HFFc6 (cell line): Measurements from ENCODE around the gene MAB21L1. TPM values are rescaled to one million over a fixed set of nuclear protein-coding genes. Genes with fewer than 3 reads are reported as not detected.

Experiments used
- DNase-seq: peaks from one replicate; pipeline ENCODE4 v3.0.0-alpha.2; 2018
- H3K27ac Mint-ChIP-seq: 2 replicates; pipeline ENCODE4 v1.8.0; 2020; ENCODE audit warnings: mild to moderate bottlenecking, mixed read lengths
- H3K27me3 Mint-ChIP-seq: 2 replicates; pipeline ENCODE4 v1.8.0; 2021; ENCODE audit warnings: mild to moderate bottlenecking, moderate library complexity, mixed read lengths; ENCODE audit not compliant: insufficient read depth
- H3K36me3 Mint-ChIP-seq: 2 replicates; pipeline ENCODE4 v1.8.0; 2021; ENCODE audit warnings: low read depth, mixed read lengths
- H3K4me1 Mint-ChIP-seq: 2 replicates; pipeline ENCODE4 v1.8.0; 2020; ENCODE audit warnings: low read depth, mixed read lengths
- H3K4me3 Mint-ChIP-seq: 2 replicates; pipeline ENCODE4 v1.8.0; 2020; ENCODE audit warnings: mild to moderate bottlenecking, moderate library complexity, mixed read lengths
- H3K9me3 Mint-ChIP-seq: 2 replicates; pipeline ENCODE4 v1.8.0; 2020; ENCODE audit warnings: mild to moderate bottlenecking, mixed read lengths
- CTCF ChIP-seq: fragments of 200-600 bp; sonication (generic); IDR thresholded peaks from 2 replicates; pipeline ENCODE4 v1.5.0; 2021; ENCODE audit warnings: antibody characterized with exemption, mild to moderate bottlenecking
- total RNA-seq, 6 experiments: library from RNA; stranded (reverse); fragmentation: NEBNext Ultra II Directional; extraction: Animal tissue kit (Norgen Biotek cat#: 25700); gene quantifications; 2 replicates in 1 of 6; 3 replicates in 5 of 6; pipeline ENCODE4 v1.2.3, GENCODE V29; 2021

Gene MAB21L1
- total RNA-seq, 6 experiments from 2014 or later, result 40.1 to 49.0 (median 44.8) TPM

- peaks cover 16% of the 10 kb centered on the region for H3K4me1 Mint-ChIP-seq
- no peak overlapping the region for H3K27ac Mint-ChIP-seq
- DNase-seq, result no peak
- TF ChIP-seq CTCF, result no peak
- H3K9me3 Mint-ChIP-seq, result no peaks in the 10 kb centered on the region
- H3K4me3 Mint-ChIP-seq, result no peak overlapping the region
- no peaks in the 10 kb centered on the region for H3K36me3 Mint-ChIP-seq
- no peaks in the 10 kb centered on the region for H3K27me3 Mint-ChIP-seq
These were observed 19.2 kb downstream of the MAB21L1 start for GRCh38 chr13:35457258-35457657.

- DNase-seq, result no peak
- no peaks in the 10 kb centered on the region for H3K27me3 Mint-ChIP-seq
- no peaks in the 10 kb centered on the region for H3K36me3 Mint-ChIP-seq
- peaks cover 10% of the 10 kb centered on the region for H3K4me1 Mint-ChIP-seq
- H3K27ac Mint-ChIP-seq, result no peak overlapping the region
- no peak for TF ChIP-seq CTCF
- H3K4me3 Mint-ChIP-seq, result no peak overlapping the region
- H3K9me3 Mint-ChIP-seq, result no peaks in the 10 kb centered on the region
These were observed 21.5 kb downstream of the MAB21L1 start for GRCh38 chr13:35455022-35455421.

- Mint-ChIP-seq H3K9me3 (no peaks in the 10 kb centered on the region), H3K36me3 (no peaks in the 10 kb centered on the region), H3K27ac (no peak overlapping the region), H3K4me1 (no peaks in the 10 kb centered on the region), H3K4me3 (no peak overlapping the region), H3K27me3 (no peaks in the 10 kb centered on the region)
- no peak for TF ChIP-seq CTCF
- DNase-seq, result no peak
These were observed 26.7 kb downstream of the MAB21L1 start for GRCh38 chr13:35449821-35450220.

GRCh38 chr13:35448465-35448864 is 28.0 kb downstream of the MAB21L1 start:
- no peak overlapping the region for H3K4me3 Mint-ChIP-seq
- H3K9me3 Mint-ChIP-seq, result no peaks in the 10 kb centered on the region
- no peak for TF ChIP-seq CTCF
- DNase-seq, result no peak
- no peak overlapping the region for H3K27ac Mint-ChIP-seq
- H3K4me1 Mint-ChIP-seq, result no peaks in the 10 kb centered on the region
- H3K36me3 Mint-ChIP-seq, result no peaks in the 10 kb centered on the region
- H3K27me3 Mint-ChIP-seq, result no peaks in the 10 kb centered on the region
